B cell (primary cell): Measurements from ENCODE around the gene MKRN1. TPM values are rescaled to one million over a fixed set of nuclear protein-coding genes. Genes with fewer than 3 reads are reported as not detected.

Source experiments
- ATAC-seq: fragments of 200-7000 bp; cut with Tn5 transposase; one replicate; pipeline ENCODE4 v1.10.0; 2021; ENCODE audit warnings: low read depth, mild to moderate bottlenecking, moderate number of reproducible peaks, moderate library complexity
- CTCF ChIA-PET: fragments of 350-600 bp; sonication (Branson Sonifier 250); formaldehyde crosslinking; loops from one replicate; lab custom pipeline; 2021; ENCODE audit warnings: antibody characterized with exemption, inconsistent platforms; lab: Charles Lee
- POLR2A ChIA-PET: fragments of 350-600 bp; sonication (Branson Sonifier 250); formaldehyde crosslinking; loops from one replicate; lab custom pipeline; 2021; ENCODE audit warnings: antibody characterized with exemption; lab: Charles Lee
- DNase-seq: peaks from one replicate; pipeline ENCODE4 v3.0.0; 2013
- H2AFZ ChIP-seq: 2 replicates; pipeline ENCODE4 v1.6.1; 2012; ENCODE audit warnings: mild to moderate bottlenecking, low read depth, low read length; ENCODE audit not compliant: insufficient read depth, poor library complexity, severe bottlenecking
- H3K27ac ChIP-seq, 2 donors: 1 replicate in 1 of 2; 2 replicates in 1 of 2; pipeline ENCODE4 v1.5.1; 2012 to 2013; ENCODE audit warnings: low read length in 2 of 2, mild to moderate bottlenecking in 2 of 2, moderate library complexity in 1 of 2
- H3K27me3 ChIP-seq, 4 experiments: fragments of 200-600 bp in 1 of 4; sonication (generic) in 1 of 4; replicated peaks in 1 of 4; 1 replicate in 2 of 4; 2 replicates in 2 of 4; pipeline versions ENCODE4 v1.6.1 to v1.7.0; 2013 to 2016; ENCODE audit warnings: low read length in 3 of 4, mild to moderate bottlenecking in 2 of 4, mixed read lengths in 1 of 4, moderate library complexity in 1 of 4; ENCODE audit not compliant: insufficient read depth in 4 of 4, control insufficient read depth in 3 of 4; ENCODE audit errors: control extremely low read depth in 1 of 4
- H3K36me3 ChIP-seq, 2 experiments: replicated peaks in 1 of 2; 1 replicate in 1 of 2; 2 replicates in 1 of 2; pipeline versions ENCODE4 v1.6.1 to v1.7.1; 2013; ENCODE audit warnings: low read length in 1 of 2; ENCODE audit not compliant: insufficient read depth in 2 of 2, control insufficient read depth in 1 of 2; ENCODE audit errors: control extremely low read depth in 1 of 2, extremely low read depth in 1 of 2
- H3K4me1 ChIP-seq, 2 donors: fragments of 200-600 bp in 1 of 2; sonication (generic) in 1 of 2; 1 replicate in 1 of 2; 2 replicates in 1 of 2; pipeline versions ENCODE4 v1.5.1 to v1.6.1; 2013 to 2017; ENCODE audit warnings: low read length in 2 of 2; ENCODE audit not compliant: control insufficient read depth in 2 of 2, insufficient read depth in 2 of 2
- H3K4me2 ChIP-seq: replicated peaks from 2 replicates; pipeline ENCODE3; 2012; ENCODE audit warnings: mild to moderate bottlenecking, low read depth, low read length; ENCODE audit not compliant: poor library complexity, severe bottlenecking
- H3K4me3 ChIP-seq, 5 experiments: fragments of 200-600 bp in 1 of 5; sonication (generic) in 1 of 5; 1 replicate in 3 of 5; 2 replicates in 2 of 5; pipeline versions ENCODE4 v1.5.1 to v1.7.0; 2011 to 2016; ENCODE audit warnings: low read length in 4 of 5, mild to moderate bottlenecking in 4 of 5, low read depth in 2 of 5, control low read depth in 1 of 5, moderate library complexity in 1 of 5; ENCODE audit not compliant: insufficient read depth in 1 of 5; ENCODE audit errors: control extremely low read depth in 1 of 5, extremely low read depth in 1 of 5
- H3K79me2 ChIP-seq: fragments of 200-600 bp; sonication (generic); one replicate; pipeline ENCODE4 v1.6.0; 2016; ENCODE audit warnings: low read length; ENCODE audit not compliant: control insufficient read depth, insufficient read depth
- H3K9ac ChIP-seq: fragments of 200-600 bp; sonication (generic); 2 replicates; pipeline ENCODE4 v1.6.1; 2017; ENCODE audit warnings: mild to moderate bottlenecking, low read length, moderate library complexity
- H3K9me3 ChIP-seq, 3 donors: one replicate each; pipeline versions ENCODE4 v1.6.1 to v1.7.1; 2013; ENCODE audit warnings: low read length in 2 of 3; ENCODE audit not compliant: control insufficient read depth in 2 of 3, insufficient read depth in 1 of 3; ENCODE audit errors: control extremely low read depth in 1 of 3
- H4K20me1 ChIP-seq: 2 replicates; pipeline ENCODE4 v1.6.0; 2012; ENCODE audit warnings: mild to moderate bottlenecking, low read length; ENCODE audit not compliant: insufficient read depth, control insufficient read depth, poor library complexity, severe bottlenecking
- H3K27ac Mint-ChIP-seq: one replicate; pipeline ENCODE4 v1.8.0; 2021; ENCODE audit warnings: mixed read lengths
- H3K27me3 Mint-ChIP-seq: one replicate; pipeline ENCODE4 v1.8.0; 2021; ENCODE audit warnings: mixed read lengths
- H3K4me1 Mint-ChIP-seq: one replicate; pipeline ENCODE4 v1.8.0; 2021; ENCODE audit warnings: mixed read lengths
- H3K4me3 Mint-ChIP-seq: one replicate; pipeline ENCODE4 v1.8.0; 2021; ENCODE audit warnings: mixed read lengths
- H3K9me3 Mint-ChIP-seq: one replicate; pipeline ENCODE4 v1.8.0; 2022; ENCODE audit warnings: mixed read lengths; ENCODE audit not compliant: insufficient read depth
- EZH2 ChIP-seq: IDR thresholded peaks from 2 replicates; pipeline ENCODE4 v1.6.1; 2012; ENCODE audit warnings: borderline replicate concordance, low read depth, mild to moderate bottlenecking, moderate library complexity, low read length; ENCODE audit not compliant: insufficient read depth, poor library complexity, severe bottlenecking
- WGBS: methylation state at CpG from one replicate; pipeline ENCODE4 v1.1.5; 2013; ENCODE audit warnings: missing lambda C conversion rate; ENCODE audit not compliant: insufficient coverage; 5-methylcytosine and 5-hydroxymethylcytosine counted together
- intact Hi-C: fragments of 100-400 bp; cut with micrococcal nuclease; formaldehyde crosslinking; loops from one replicate; pipeline ENCODE4 v1.10.0; 2022
- polyA plus RNA-seq: library from polyadenylated mRNA; depleted of rRNA; stranded (reverse); fragments of >200 nt; gene quantifications from 2 replicates; pipeline ENCODE4 v1.2.3, GENCODE V29; 2012
- total RNA-seq, 2 donors: library from RNA; stranded (reverse); fragments of 120-200 nt in 1 of 2; gene quantifications; 1 replicate in 1 of 2; 2 replicates in 1 of 2; pipeline versions ENCODE4 v1.2.3 to v1.2.4, GENCODE V29; 2013 to 2022
- TF ChIP-seq, protein P1 (sequence below): fragments of 200-600 bp; IDR thresholded peaks from one replicate; pipeline ENCODE4 v1.8.0; 2022; ENCODE audit warnings: antibody characterized with exemption, mild to moderate bottlenecking

The MKRN1 gene
- total and polyA plus RNA-seq, 2 donors (not counting 1 experiment from before 2014, with no cell fraction given): 41.9 to 147 TPM

DNA sequence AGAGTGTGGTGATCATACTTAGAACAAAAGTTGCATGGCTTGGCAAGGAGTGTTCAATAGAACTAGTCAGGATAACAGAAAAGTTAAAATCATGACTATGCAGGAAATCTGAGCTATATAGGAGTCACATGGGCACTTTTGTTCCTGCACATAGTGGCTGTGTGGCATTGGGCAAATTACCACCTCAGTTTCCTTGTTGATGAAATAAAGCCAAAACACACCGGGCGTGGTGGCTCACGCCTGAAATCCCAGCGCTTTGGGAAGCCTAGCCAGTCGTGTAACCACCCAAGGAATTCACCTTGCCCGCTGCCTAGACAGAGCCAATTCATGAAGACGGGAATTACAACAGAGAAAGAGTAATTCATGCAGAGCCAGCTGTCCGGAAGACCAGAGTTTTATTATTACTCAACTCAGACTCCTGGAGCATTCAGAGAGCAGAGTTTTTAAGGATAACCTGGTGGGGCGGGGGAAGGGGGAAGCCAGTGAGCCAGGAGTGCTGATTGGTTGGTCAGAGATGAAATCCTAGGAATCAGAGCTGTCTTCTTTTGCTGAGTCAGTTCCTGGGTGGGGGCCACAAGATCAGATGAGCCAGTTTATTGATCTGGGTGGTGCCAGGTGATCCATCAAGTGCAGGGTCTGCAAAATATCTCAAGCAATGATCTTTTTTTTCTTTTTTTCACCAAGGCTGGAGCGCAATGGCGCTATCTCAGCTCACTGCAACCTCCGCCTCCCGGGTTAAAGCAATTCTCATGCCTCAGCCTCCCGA is 6.4 kb upstream of the MKRN1 start:
- H3K79me2 ChIP-seq: no peaks in the 10 kb centered on the region
- intact Hi-C loops: no loop called here
- no peak overlapping the region for H2AFZ ChIP-seq
- H3K27ac Mint-ChIP-seq: no peak overlapping the region
- ChIA-PET POLR2A (no interaction called here), CTCF (interaction anchor here (1.0 kb wide), 1 partner anchor 9 kb away, joined by 7 read pairs; no protein-coding TSS in a partner anchor)
- H3K9me3 Mint-ChIP-seq: no peaks in the 10 kb centered on the region
- TF ChIP-seq, protein P1, sequence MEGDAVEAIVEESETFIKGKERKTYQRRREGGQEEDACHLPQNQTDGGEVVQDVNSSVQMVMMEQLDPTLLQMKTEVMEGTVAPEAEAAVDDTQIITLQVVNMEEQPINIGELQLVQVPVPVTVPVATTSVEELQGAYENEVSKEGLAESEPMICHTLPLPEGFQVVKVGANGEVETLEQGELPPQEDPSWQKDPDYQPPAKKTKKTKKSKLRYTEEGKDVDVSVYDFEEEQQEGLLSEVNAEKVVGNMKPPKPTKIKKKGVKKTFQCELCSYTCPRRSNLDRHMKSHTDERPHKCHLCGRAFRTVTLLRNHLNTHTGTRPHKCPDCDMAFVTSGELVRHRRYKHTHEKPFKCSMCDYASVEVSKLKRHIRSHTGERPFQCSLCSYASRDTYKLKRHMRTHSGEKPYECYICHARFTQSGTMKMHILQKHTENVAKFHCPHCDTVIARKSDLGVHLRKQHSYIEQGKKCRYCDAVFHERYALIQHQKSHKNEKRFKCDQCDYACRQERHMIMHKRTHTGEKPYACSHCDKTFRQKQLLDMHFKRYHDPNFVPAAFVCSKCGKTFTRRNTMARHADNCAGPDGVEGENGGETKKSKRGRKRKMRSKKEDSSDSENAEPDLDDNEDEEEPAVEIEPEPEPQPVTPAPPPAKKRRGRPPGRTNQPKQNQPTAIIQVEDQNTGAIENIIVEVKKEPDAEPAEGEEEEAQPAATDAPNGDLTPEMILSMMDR: no peak
- TF ChIP-seq EZH2: no peak
- peaks cover 2% of the 10 kb centered on the region for H3K27me3 Mint-ChIP-seq
- no peak overlapping the region for H3K4me3 Mint-ChIP-seq
- no peaks in the 10 kb centered on the region for H3K4me1 Mint-ChIP-seq
- ATAC-seq (no peak), DNase-seq (no peak)
- no peaks in the 10 kb centered on the region for H4K20me1 ChIP-seq
- H3K9me3 ChIP-seq: no peaks in the 10 kb centered on the region
- no peak overlapping the region for H3K9ac ChIP-seq
- 84% methylated on average over 13 of the region's 14 CpGs for WGBS
- no peak overlapping the region for H3K27ac ChIP-seq
- H3K4me2 ChIP-seq: no peak overlapping the region
- no peaks in the 10 kb centered on the region for H3K4me1 ChIP-seq
- H3K36me3 ChIP-seq: no peaks in the 10 kb centered on the region
- no peaks in the 10 kb centered on the region for H3K27me3 ChIP-seq
- no peak overlapping the region for H3K4me3 ChIP-seq

DNA sequence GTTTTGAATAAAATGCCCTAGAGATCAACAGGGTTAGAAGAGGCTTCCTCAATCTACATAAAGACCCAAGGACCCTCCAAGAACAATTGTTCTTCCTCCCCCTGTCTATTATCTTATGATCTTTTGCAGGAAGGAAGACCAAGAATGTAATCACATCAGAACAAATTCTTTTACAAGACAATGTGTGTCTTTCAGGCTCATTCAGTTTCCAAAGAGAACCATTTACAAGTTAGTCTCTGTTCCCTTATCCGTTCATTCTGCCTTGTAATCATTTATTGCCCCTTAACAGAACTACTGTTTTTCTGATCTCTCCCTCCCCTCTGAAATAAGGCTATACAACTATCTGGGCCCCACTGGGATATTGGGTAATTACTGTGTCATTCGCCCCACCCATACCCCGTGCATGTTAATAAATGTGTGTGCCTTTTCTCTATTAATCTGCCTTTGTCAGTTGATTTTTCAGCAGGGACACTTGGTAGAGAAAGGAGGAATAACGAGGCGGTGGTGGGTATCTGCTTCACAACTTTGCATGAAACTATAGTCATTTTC is 5.7 kb upstream of the MKRN1 start:
- Histone ChIP-seq H3K79me2 (no peaks in the 10 kb centered on the region), H3K4me1 (no peaks in the 10 kb centered on the region), H3K27ac (no peak overlapping the region), H3K4me2 (no peak overlapping the region), H4K20me1 (no peaks in the 10 kb centered on the region), H3K9ac (no peak overlapping the region), H2AFZ (no peak overlapping the region), H3K36me3 (no peaks in the 10 kb centered on the region), H3K4me3 (no peak overlapping the region), H3K27me3 (no peaks in the 10 kb centered on the region), H3K9me3 (no peaks in the 10 kb centered on the region)
- WGBS: 40% methylated on average over 1 of the region's 5 CpGs
- ATAC-seq (no peak), DNase-seq (no peak)
- intact Hi-C loops: no loop called here
- Mint-ChIP-seq H3K4me3 (no peak overlapping the region), H3K4me1 (no peaks in the 10 kb centered on the region), H3K27me3 (peaks cover 2% of the 10 kb centered on the region), H3K9me3 (no peaks in the 10 kb centered on the region), H3K27ac (no peak overlapping the region)
- TF ChIP-seq, protein P1: no peak
- TF ChIP-seq EZH2: no peak
- ChIA-PET POLR2A (no interaction called here), CTCF (no interaction called here)
